Brain pericyte (primary cell): Measurements from ENCODE around the gene RMDN2.
"Not testable (repeated sequence)": the region's sequence is repeated elsewhere in the genome, so short reads cannot be mapped to it uniquely, and the experiment has no call there.

ENCODE experiments used
- DNase-seq: peaks from one replicate; pipeline ENCODE4 v3.0.0-alpha.2; 2012; ENCODE audit warnings: low read depth, low spot score

Gene RMDN2

GRCh38 chr2:37934591-37935513 is 9.8 kb downstream of the RMDN2 start:
- DNase-seq = no peak

GRCh38 chr2:37937568-37937967 is 12.5 kb downstream of the RMDN2 start:
- DNase-seq = not testable (repeated sequence)

- not testable (repeated sequence) for DNase-seq
Measured at GRCh38 chr2:37941267-37941666, 16.2 kb downstream of the RMDN2 start.

- no peak for DNase-seq
Measured at GRCh38 chr2:37944268-37944667, 19.2 kb downstream of the RMDN2 start.

GRCh38 chr2:37947306-37947705 is 22.2 kb downstream of the RMDN2 start:
- DNase-seq = no peak

- not testable (repeated sequence) for DNase-seq
Measured at GRCh38 chr2:37962018-37962739, 37.1 kb downstream of the RMDN2 start.

- DNase-seq = not testable (repeated sequence)
Measured at GRCh38 chr2:37962740-37963121, 37.6 kb downstream of the RMDN2 start.

- DNase-seq = not testable (repeated sequence)
Measured at GRCh38 chr2:37963901-37964300, 38.8 kb downstream of the RMDN2 start.

GRCh38 chr2:37966326-37966725 is 41.2 kb downstream of the RMDN2 start:
- no peak for DNase-seq

- no peak for DNase-seq
Measured at GRCh38 chr2:37969731-37970130, 44.6 kb downstream of the RMDN2 start.

- DNase-seq = no peak
Measured at GRCh38 chr2:37971971-37972370, 46.9 kb downstream of the RMDN2 start.

- DNase-seq = no peak
Measured at GRCh38 chr2:37973615-37974353, 48.7 kb downstream of the RMDN2 start.

GRCh38 chr2:37975808-37976207 is 50.7 kb downstream of the RMDN2 start:
- no peak for DNase-seq

- no peak for DNase-seq
Measured at GRCh38 chr2:37976411-37976810, 51.3 kb downstream of the RMDN2 start.

- peak; percentile 26 for DNase-seq
Measured at GRCh38 chr2:37982147-37982582, 57.1 kb downstream of the RMDN2 start.

- DNase-seq = no peak
Measured at GRCh38 chr2:37982847-37983246, 57.8 kb downstream of the RMDN2 start.

GRCh38 chr2:37983719-37984118 is 58.6 kb downstream of the RMDN2 start:
- no peak for DNase-seq

GRCh38 chr2:37984176-37984575 is 59.1 kb downstream of the RMDN2 start:
- no peak for DNase-seq

- DNase-seq = no peak
Measured at GRCh38 chr2:37984589-37984988, 59.5 kb downstream of the RMDN2 start.

GRCh38 chr2:37985333-37985732 is 60.2 kb downstream of the RMDN2 start:
- DNase-seq = no peak

GRCh38 chr2:37987098-37987775 is 62.1 kb downstream of the RMDN2 start:
- no peak for DNase-seq
